ENCODE measurements around the gene PARD3. TPM values are rescaled to one million over a fixed set of nuclear protein-coding genes. Genes with fewer than 3 reads are reported as not detected.

PARD3 gene
- total RNA-seq, 1 donor from 2014 or later: 0.93 TPM

DNA sequence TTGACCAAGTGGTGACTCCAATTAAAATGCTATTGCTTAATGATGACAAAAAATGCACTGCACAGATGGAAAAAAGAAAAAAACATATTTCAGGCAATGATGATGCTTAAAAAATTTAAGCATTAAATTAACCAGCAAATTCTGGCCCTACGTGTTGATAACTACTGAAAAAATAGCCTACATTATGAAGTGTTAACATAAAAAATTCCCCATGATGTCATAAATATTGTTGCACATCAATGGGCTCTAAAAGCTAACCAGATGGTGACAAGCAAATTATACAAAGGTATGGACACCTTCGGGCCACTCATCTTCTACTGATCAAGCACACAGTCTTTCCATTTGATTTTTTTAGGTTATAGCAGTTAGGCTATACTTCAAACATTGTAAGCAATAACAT, 267.4 kb downstream of the PARD3 start:
- intact Hi-C loops (cut with micrococcal nuclease): no loop called here

DNA sequence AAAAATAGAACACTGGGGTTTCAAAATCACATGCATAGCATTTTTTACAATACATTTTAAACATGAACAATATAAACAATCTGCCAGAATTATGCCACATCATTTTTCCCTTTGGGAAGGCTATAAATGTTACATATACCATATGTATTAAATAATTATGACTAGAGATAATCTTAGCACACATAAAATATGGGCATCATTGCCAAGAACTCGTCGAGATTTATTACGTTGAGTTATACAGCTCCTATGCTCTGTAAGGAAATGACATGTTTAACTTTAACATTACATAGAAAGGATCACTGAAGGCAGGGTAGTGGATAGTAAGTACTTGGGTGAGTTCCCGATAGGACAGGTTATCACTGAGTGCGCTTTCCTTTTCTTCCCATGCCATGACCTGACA, 267.8 kb downstream of the PARD3 start:
- intact Hi-C loops (cut with micrococcal nuclease): no loop called here

DNA sequence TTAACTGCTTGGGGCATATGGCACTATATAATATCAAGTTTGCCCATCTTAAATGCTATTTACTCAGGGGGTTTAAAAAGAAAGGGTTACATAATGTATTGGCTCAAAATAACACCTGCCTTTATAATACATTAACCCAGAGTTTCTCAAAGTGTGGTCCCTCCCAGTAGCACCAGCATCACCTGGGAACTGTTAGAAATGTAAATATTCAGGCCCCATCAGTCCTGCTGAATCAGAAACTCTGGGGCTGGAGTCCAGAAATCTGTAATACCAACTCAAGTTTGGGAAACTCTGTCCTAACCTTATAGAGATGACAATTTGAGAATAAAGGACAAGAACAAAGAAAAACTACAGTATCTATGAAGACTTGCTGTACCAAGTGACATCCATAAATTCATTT, 270.7 kb downstream of the PARD3 start:
- intact Hi-C loops (cut with micrococcal nuclease): no loop called here

DNA sequence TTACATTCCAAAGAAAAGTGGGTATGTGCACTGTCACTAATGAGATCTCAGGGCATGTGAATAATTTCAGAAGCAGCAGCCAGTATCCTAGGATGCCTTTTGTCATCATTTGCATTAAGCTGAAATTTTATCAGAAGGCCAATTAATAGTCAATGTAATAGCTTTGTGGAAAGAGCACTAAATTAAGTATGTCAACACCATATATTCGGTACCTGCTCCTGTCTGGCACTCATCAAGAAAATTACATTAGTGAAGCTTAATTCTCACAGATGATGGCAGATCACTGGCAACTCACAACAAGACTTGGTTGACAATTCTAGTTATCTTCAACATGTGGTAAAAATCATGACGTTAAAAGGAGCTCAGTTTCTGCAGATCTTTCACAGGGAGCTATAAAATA, 271.4 kb downstream of the PARD3 start:
- intact Hi-C loops (cut with micrococcal nuclease): no loop called here

DNA sequence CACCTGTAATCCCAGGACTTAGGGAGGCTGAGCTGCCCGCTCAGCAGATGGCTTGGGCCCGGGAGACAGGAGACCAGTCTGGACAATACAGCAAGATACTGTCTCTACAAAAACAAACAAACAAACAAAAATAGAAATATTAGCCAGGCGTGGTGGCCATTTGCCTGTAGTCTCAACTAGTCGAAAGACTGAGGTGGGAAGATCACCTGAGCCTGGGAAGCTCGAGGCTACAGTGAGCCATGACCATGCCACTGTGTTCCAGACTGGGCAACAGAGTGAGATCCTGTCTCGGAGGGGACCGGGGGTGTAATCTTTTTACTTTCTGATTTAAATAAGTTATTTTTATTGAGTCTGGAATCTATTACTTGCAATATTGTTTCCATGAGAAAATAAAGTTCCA, 274.6 kb downstream of the PARD3 start:
- intact Hi-C loops (cut with micrococcal nuclease): no loop called here

DNA sequence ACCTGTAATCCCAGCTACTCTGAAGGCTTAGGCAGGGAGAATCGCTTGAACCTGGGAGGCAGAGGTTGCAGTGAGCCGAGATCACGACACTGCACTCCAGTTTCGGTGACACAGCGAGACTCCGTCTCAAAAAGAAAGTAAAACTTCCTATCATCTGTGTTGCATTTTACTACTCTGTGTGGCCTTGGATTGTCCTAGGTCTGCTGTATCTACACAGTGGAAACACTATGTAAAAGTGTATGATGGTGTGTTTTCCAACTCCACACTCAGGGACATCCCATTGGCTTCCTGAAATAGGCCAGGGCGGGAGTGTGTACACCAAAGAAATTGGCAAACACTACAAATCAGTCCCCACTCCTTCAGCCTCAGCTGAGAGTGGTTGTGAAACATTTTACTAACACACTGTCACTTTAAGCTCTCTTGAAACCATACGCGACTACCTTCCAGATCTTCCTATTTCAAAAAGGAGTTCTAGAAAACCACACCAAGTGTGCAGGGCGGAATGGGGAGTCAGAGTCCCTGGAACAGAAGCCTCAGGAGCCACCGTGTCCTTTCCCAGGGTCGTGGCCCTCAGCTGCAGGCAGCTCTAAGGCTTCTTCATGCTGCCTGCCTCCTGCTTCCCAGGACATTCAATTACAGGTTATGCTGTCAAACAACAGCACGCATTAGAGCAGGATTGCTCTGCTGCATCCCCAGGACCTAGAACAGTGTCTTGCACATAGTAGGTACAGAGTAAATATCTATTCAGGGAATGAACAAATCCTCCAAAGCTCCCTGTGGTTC, 275.4 kb downstream of the PARD3 start:
- intact Hi-C loops (cut with micrococcal nuclease): no loop called here

DNA sequence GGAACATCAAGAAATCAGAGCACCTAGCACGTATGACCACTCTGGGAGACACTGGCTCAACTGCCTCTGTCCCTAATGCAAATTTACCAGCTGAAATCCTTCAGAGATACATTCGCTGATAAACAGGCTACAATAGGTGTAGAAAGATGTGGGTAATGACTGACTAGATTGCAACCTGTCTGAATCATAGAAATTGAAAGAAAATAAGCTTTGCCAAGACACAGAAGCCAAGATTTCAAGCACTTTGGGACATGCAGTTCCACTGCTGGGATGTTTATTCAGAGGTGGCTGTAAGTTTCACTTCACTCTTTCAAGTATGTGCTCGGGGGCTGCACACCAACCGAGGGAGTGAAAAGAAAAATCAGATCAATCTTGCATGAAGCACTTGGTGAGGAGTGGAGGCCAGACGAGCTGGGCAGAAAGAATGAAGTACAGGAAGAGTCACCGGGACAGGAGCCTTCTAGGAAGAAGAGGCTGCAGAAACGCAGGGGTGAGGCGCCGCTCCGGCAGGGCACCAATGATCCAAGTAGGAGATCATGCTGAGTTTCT, 276.7 kb downstream of the PARD3 start:
- intact Hi-C loops (cut with micrococcal nuclease): no loop called here

DNA sequence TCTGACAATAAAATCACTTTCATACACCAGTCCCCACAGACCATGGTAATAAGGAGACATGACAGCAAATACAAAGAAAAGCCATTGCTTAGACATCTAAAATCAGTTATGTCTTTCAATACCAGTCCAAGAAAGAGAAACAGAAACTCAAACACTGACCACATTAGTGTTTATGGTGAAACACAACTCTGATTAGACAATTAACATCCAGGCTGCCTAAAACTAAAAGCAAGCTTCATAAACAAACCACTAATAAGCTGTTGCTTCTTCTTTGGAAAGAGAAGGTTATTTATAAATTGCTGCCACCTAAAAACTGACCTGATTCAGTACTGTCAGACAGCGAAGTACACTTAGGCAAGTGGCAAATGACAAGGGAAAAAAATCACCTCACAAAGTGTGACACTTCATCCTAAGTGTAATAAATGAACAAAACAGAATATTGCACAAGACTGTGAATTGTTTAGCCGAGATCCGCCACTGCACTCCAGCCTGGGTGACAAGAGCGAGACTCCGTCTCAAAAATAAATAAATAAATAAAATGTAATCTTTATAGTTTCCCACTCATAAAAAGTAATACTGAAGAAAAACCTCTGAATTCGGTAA, 277.4 kb downstream of the PARD3 start:
- intact Hi-C loops (cut with micrococcal nuclease): no loop called here

DNA sequence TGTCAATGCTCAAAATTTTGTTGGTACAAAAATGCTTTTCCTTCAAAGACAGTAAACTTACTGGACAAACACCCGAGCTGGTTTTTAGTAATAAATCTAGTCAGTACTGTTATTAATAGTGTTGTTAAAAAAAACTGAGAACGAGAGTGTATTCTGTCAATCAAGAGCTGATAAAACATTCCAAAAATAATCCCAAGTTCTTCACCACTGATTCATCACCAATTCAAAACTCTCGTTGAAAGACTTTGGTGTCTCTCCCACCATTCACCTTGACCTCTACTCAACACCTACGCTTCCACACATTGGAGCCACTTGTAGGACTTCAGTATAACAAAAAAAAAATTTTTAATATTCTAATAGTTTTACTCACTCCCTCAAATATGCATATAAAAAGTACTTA, 279.2 kb downstream of the PARD3 start:
- intact Hi-C loops (cut with micrococcal nuclease): no loop called here

DNA sequence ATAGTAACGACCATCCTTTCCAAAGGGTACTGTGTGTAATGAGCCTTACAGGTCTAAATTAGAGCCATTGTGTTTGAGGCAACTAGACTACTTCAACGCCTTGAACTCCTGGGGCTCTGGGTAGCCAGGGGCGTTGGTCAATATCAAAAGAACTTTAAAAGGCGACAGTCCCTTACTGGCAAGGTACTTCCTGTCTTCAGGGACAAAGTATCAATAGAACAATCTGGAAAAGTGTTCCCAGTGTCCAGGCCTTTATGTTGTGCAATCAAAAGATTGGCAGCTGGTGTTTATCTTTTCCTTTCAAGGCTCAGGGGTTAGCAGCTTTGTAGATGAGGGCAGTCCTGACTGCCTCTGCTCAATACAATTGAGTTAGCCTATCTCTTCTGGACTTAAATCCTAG, 284.3 kb downstream of the PARD3 start:
- intact Hi-C loops (cut with micrococcal nuclease): no loop called here

DNA sequence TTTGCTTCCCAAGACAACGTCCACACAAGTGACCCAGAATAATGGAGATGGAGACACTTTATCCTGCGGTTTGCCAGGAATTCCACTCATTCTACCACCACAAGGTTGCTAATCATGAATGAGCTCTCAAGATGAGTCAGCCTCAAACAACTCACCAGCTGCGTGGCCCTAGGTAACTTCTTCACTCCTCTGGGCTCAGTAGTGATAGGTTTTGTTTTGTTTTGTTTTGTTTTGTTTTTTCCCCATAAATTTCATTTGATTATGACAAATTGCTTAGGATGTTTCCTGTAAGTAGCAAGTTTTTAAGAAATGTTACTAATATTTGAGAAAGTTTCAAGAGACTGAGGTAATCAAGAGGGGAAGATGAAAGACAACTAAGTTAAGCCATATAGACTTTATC, 286.8 kb downstream of the PARD3 start:
- intact Hi-C loops (cut with micrococcal nuclease): no loop called here

DNA sequence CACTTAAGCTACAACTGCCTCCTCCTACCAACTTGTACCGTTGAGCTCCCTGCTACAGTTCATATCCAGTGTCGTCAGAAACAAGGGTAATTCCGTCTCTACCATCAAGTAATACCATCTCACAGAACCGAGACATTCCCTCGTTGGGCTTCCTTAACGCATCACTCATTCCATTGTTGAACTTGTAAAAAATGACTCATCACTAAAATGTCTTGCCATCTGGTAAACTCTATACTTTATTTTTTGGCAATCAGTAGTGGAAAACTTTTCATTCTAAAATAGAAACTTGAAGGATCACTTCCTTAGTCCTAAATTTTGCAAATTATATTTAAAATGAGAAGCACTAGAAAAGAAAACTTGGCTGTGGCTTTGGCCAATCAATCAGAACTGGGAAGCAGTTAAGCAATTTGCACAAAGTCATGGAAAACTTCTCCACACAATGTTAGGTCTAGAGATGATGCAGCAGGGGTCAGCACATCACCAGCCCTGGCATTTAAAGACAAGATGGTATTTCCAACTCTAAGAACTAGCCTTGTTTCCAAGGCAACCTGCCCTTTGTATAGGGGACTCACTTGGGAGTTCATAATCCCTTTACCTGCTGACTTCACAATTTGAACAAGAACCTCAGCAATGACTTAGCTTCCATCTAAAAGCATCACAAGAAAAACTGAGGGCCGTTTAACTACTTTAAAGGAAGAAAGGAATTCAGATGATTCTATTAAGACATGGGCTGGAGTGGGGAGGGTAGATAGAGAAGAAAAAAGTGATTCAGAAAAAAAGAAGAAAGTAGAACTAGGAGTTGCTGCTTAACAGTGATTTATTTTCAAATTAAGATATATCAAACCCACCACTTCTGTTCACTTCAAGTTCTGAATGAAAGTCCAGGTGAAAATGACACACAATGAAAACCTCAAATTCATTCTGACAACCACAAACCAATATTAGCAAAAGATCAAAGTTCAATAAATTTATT, 288.1 kb downstream of the PARD3 start:
- intact Hi-C loops (cut with micrococcal nuclease): no loop called here

DNA sequence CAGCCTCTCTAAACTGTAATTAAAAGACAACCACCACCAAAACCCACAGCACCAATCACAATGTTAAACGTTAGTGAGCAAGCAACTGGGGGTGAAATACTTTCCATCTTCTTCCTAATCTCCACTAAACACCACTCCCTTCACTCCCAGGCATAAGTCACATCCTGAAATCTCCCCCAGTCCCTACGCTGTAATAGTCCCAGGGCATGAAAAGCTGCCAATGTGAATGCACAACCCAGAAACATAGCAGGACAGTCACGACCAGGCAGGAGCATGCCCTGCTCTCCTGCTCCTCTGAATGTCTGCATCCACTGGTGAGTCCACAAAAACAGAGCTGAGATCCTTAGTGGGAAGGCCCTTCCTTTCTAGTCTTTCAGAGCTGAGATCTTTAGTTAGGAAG, 288.9 kb downstream of the PARD3 start:
- intact Hi-C loops (cut with micrococcal nuclease): no loop called here

DNA sequence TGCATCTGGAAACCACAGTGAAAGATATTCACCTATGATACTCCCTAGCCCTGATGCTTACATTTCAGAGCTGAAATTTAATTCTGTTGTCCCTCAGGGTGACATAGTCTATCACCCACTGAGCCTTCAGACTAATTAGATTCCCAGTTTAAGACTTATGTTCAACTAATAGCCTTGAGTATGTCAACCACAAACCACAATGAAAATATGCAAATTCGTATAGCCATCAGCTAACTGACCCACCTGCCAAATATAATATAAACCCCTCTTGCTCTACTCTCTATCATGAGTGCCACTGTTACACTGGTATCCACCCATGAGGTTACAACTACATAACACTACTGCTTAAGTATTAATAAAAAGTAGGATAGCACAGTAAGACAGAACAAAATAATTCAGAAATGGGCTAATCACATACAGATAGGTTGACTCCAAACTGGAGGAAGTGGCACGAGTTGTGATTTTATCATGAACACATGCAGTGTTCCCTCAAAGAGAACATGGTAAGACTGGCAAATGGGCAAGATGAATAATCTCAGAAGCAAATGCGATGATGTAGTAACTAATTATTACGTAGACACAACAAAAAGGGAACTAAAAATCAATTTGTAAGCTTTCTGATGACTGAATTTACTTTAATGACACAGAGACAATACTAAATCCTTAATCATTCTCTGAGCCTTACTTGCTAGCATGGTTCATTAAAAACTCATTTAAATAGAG, 290.6 kb downstream of the PARD3 start:
- intact Hi-C loops (cut with micrococcal nuclease): no loop called here

DNA sequence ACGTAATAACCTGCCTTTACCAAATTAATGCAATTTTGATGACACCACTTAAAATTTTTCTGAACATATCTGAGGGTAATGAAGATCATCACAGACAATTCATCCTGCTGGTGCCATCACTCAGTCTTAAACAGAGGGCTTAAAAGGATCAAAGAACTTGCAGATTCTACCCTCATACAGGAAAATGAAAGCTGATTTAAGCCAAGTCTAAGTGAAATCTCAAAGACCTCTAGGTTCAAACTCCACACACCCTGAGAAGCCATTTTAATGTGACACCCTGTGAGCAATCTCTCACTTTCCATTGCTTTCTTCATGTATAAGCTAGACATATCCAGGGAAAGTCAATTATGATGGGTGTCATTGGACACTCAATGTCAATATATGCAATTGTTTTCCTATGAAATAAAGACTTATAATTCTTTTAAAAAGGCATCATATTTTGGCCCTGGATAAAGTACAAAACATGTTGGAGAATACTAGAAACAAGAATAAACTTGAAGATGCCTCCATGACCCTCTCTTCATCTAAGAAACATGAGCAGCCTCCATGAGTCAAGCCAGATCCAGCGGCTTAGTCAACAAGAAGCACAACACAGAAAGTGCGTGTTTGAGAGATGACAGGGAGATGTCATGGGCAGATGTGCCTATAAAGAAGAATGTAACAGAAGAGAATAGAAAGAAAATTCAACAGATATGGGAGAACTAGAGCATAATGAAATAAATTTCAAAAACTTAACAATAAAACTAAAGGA, 291.9 kb downstream of the PARD3 start:
- intact Hi-C loops (cut with micrococcal nuclease): no loop called here

DNA sequence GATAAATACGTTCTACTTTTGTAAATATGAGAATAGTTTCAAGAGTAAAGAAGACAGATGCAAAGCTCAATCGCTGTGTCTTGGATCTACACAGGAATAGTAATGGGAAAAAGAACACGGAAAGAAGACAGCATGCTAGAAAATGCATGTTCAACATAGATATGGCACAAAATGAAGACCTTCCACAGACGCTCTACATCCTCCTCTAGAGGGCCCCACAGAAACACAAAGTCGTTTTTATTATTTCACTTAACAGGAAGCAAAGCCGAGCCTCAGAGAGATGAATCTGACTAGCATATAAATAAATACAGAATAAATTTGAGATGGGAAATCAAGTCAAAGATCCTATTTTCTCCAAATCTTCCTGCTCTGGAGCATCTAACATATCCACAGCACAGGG, 292.6 kb downstream of the PARD3 start:
- intact Hi-C loops (cut with micrococcal nuclease): loop anchor here (1.0 kb wide), 1 partner anchor 116 kb away; no protein-coding TSS in a partner anchor

DNA sequence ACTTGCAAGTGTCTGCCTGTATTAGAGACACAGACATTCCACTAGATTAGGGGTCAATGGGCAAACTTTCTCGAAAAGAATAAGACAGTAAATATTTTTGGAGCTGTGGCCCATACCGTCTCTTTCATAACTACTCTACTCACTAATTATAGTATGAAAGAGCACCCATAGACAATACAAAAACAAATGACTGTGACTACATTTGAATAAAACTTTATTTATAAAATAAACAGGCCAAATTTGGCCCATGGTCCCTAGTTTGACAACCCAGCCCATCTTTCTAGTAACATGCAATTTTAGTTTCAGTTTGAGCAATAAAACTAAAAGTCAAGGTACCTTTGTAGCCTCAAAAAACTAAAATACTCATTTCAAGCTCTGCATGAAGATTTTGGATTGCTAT, 294.6 kb downstream of the PARD3 start:
- intact Hi-C loops (cut with micrococcal nuclease): no loop called here

DNA sequence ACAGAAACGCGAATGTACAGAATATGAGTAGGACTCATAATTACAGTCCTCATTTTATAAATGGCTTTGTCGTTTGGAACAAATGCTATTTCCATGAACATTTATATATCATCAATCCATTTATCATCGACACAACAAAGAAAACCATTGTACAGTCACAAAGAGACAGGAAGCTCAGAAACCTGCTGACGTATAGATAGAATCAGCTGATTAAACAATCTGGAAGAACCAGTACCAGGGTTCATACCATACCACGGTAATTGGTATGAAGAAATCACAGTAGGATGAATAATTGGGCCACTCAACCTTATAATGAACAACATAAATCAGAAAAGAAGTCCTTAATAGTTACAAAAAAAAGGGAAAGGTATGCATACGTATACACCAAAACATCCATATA, 295.0 kb downstream of the PARD3 start:
- intact Hi-C loops (cut with micrococcal nuclease): no loop called here

DNA sequence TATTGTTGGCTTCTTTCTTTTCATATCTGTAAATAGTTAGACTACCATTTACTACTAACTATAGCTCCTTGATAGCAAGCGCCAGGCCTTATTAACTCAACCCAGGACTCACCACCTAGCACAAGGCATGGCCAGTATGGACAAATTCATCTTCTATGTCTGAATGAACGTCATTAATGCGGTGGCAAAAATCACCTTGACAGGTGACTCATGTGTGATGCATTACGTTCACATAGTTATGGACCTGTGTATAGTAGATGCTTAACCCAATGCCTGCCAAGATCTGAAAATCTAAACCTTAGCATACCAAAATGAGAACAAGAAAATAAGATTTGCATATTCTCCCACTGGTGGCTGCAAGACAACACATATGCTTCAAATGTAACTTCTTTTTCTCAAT, 300.8 kb downstream of the PARD3 start:
- intact Hi-C loops (cut with micrococcal nuclease): no loop called here

DNA sequence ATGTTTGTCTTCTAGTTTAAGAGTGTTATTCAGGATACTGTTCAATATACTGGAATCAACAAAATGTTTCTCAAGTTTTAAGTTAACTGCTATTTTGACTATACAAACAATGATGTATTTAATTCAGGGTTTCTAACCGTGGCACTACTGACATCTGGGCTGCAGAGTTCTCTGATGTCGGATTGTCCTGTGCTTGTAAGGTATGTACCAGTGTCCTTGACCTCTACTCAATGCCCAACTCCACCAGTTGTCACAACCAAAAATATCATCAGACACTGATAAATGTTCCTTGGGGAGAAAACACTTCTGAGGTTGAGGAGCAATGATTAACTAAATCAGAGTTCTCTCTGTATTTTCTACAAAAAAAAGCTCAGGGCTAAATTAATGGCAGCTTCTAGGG, 301.5 kb downstream of the PARD3 start:
- intact Hi-C loops (cut with micrococcal nuclease): no loop called here
